Thyroid gland (tissue), 4 donors: ENCODE results near the gene CDH18. TPM values are rescaled to one million over a fixed set of nuclear protein-coding genes. Genes with fewer than 3 reads are reported as not detected.

Experiments
- DNase-seq, 2 donors: peaks; one replicate each; pipeline ENCODE4 v3.0.0-alpha.2; 2019
- H3K27ac ChIP-seq, 3 donors: fragments of 200-600 bp; sonication (generic); 1 replicate in 2 of 3; 2 replicates in 1 of 3; pipeline ENCODE4 v1.5.1; 2016 to 2019; ENCODE audit warnings: mild to moderate bottlenecking in 1 of 3, moderate library complexity in 1 of 3
- H3K27me3 ChIP-seq: fragments of 200-600 bp; sonication (generic); one replicate; pipeline ENCODE4 v1.5.1; 2019
- H3K36me3 ChIP-seq, 2 donors: fragments of 200-600 bp; sonication (generic); one replicate each; pipeline ENCODE4 v1.5.1; 2016 to 2019
- H3K4me1 ChIP-seq, 2 donors: fragments of 200-600 bp; sonication (generic); one replicate each; pipeline ENCODE4 v1.5.1; 2017 to 2019
- H3K4me3 ChIP-seq, 3 donors: fragments of 200-600 bp; sonication (generic); replicated peaks in 1 of 3; 1 replicate in 2 of 3; 2 replicates in 1 of 3; pipeline ENCODE4 v1.5.1; 2016; ENCODE audit warnings: mild to moderate bottlenecking in 1 of 3
- H3K9me3 ChIP-seq: fragments of 200-600 bp; sonication (generic); one replicate; pipeline ENCODE4 v1.5.1; 2017
- CTCF ChIP-seq, 6 experiments: fragments of 200-600 bp in 3 of 6; fragments of 450-650 bp in 3 of 6; sonication (generic) in 3 of 6; IDR thresholded peaks; one replicate each; pipeline ENCODE4 v1.5.1; 2016 to 2019; ENCODE audit warnings: antibody characterized with exemption in 6 of 6, mild to moderate bottlenecking in 2 of 6, inconsistent platforms in 1 of 6, moderate library complexity in 1 of 6
- POLR2A ChIP-seq, 2 donors: fragments of 450-650 bp; IDR thresholded peaks; one replicate each; pipeline ENCODE4 v1.6.1; 2017; ENCODE audit warnings: antibody characterized with exemption in 2 of 2, mild to moderate bottlenecking in 2 of 2, moderate library complexity in 1 of 2
- WGBS, 2 donors: methylation state at CpG; one replicate each; pipeline ENCODE4 v1.1.5; 2017; 5-methylcytosine and 5-hydroxymethylcytosine counted together
- intact Hi-C: fragments of 100-400 bp; cut with DNase I; formaldehyde crosslinking; loops from one replicate; pipeline ENCODE4 v1.15.1; 2023
- total RNA-seq, 4 donors: library from RNA; depleted of rRNA; stranded (reverse); fragments of >200 nt; gene quantifications; one replicate each; pipeline ENCODE4 v1.2.3, GENCODE V29; 2016

Gene CDH18
- total RNA-seq, 4 donors from 2014 or later = not detected

GRCh38 chr5:19565466-19565865, 422.5 kb downstream of the CDH18 start:
- no peaks in the 10 kb centered on the region for H3K27me3 ChIP-seq
- no peaks in the 10 kb centered on the region for H3K9me3 ChIP-seq
- TF ChIP-seq POLR2A (IDR thresholded peaks at IDR 0.05) (no peak), CTCF (IDR thresholded peaks at IDR 0.05) (no peak)
- no peaks in the 10 kb centered on the region for H3K36me3 ChIP-seq
- H3K27ac ChIP-seq = no peak overlapping the region
- intact Hi-C loops = no loop called here
- H3K4me1 ChIP-seq = no peaks in the 10 kb centered on the region
- DNase-seq = no peak
- WGBS, 2 donors = 75 to 78% methylated on average over 1 of the region's 1 CpG
- no peak overlapping the region for H3K4me3 ChIP-seq

DNA sequence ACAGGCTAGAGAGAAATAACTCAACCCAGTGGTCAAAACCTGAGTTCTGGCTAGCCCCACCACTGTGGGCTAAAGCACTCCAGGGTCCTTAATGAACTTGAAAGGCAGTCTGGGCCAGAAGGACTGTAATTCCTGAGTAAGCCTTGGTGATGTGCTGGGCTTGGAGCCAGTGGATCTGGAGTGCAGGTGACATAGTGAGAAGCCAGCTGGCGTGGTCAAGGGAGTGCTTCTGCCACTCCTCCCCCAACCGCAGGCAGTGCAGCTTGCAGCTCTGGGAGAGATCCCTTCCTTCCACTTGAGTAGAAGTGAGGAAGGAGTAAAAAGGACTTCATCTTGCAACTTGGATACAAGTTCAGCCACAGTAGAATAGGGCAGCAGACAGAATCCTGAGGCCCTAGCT, 424.0 kb downstream of the CDH18 start:
- WGBS, 2 donors = 58 to 61% methylated on average over 2 of the region's 2 CpGs

DNA sequence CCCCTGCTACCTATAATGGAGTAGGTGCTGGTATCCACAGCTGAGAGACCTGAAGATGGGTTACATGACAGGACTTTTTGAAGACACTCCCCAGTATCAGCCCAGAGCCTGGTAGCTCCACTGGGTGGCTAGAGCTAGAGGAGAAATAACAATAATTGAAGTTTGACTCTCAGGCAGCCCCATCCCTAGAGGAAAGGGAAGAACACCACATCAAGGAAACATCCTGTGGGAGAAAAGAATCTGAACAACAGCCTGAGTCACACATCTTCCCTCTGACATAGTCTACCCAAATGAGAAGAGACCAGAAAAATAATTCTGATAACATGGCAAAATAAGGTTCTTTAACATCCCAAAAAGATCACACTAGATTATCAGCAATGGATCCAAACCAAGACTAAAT, 432.1 kb downstream of the CDH18 start:
- intact Hi-C loops = no loop called here
- Histone ChIP-seq H3K4me1 (no peaks in the 10 kb centered on the region), H3K9me3 (no peaks in the 10 kb centered on the region)

More for the DNA sequence above, 424.0 kb downstream of the CDH18 start:
- intact Hi-C loops = no loop called here
- no peak for DNase-seq
- no peaks in the 10 kb centered on the region for H3K36me3 ChIP-seq
- no peaks in the 10 kb centered on the region for H3K27me3 ChIP-seq
- no peaks in the 10 kb centered on the region for H3K4me1 ChIP-seq
- TF ChIP-seq CTCF (IDR thresholded peaks at IDR 0.05) = no peak
- TF ChIP-seq POLR2A (IDR thresholded peaks at IDR 0.05) = no peak
- H3K4me3 ChIP-seq = no peak overlapping the region
- H3K27ac ChIP-seq = no peak overlapping the region
- H3K9me3 ChIP-seq = no peaks in the 10 kb centered on the region

GRCh38 chr5:19555436-19555835, 432.6 kb downstream of the CDH18 start:
- no peaks in the 10 kb centered on the region for H3K27me3 ChIP-seq
- H3K4me3 ChIP-seq = no peak overlapping the region
- DNase-seq = no peak
- intact Hi-C loops = no loop called here
- 83 to 93% methylated on average over 3 of the region's 3 CpGs for WGBS, 2 donors
- TF ChIP-seq POLR2A (IDR thresholded peaks at IDR 0.05) = no peak
- TF ChIP-seq CTCF (IDR thresholded peaks at IDR 0.05) = no peak
- H3K9me3 ChIP-seq = no peaks in the 10 kb centered on the region
- no peaks in the 10 kb centered on the region for H3K4me1 ChIP-seq
- no peaks in the 10 kb centered on the region for H3K36me3 ChIP-seq
- no peak overlapping the region for H3K27ac ChIP-seq

More for the DNA sequence above, 432.1 kb downstream of the CDH18 start:
- Histone ChIP-seq H3K27ac (no peak overlapping the region), H3K4me3 (no peak overlapping the region), H3K36me3 (no peaks in the 10 kb centered on the region), H3K27me3 (no peaks in the 10 kb centered on the region)
- no peak for DNase-seq
- TF ChIP-seq POLR2A (IDR thresholded peaks at IDR 0.05) = no peak
- TF ChIP-seq CTCF (IDR thresholded peaks at IDR 0.05) = no peak

DNA sequence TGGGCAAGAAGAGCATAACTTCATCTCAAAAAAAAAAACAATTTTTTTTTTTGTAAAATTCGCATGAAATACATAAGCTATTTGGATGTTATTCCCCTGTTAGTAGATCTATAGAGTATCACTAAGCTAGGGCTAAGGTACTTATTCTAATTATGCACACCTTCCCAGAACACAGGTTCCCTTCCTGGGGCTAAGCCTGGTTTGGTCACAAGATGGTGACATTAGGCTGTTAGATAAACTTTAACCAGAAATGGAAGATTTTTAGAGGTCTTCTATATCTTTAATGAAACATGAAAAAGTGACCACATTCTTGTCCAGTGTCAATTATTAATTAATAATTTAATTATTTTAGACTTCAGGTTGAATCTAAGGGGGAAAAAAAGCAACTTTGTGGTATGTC, 433.5 kb downstream of the CDH18 start:
- 84 to 97% methylated on average over 1 of the region's 1 CpG for WGBS, 2 donors
- intact Hi-C loops = no loop called here
- no peak for TF ChIP-seq POLR2A (IDR thresholded peaks at IDR 0.05)
- TF ChIP-seq CTCF (IDR thresholded peaks at IDR 0.05) = no peak
- Histone ChIP-seq H3K27me3 (no peaks in the 10 kb centered on the region), H3K9me3 (no peaks in the 10 kb centered on the region), H3K4me3 (no peak overlapping the region), H3K4me1 (no peaks in the 10 kb centered on the region), H3K36me3 (no peaks in the 10 kb centered on the region), H3K27ac (no peak overlapping the region)
- no peak for DNase-seq
